Measurements from ENCODE around the gene ZBTB3.

Gene ZBTB3

GRCh38 chr11:62727165-62727871 is 26.6 kb downstream of the ZBTB3 start, which contains the start of gene HNRNPUL2:
HNRNPUL2 (minus strand) TSS chr11:62727457; CDS start chr11:62727156, 301 bp downstream.
- DNase-seq, result peak; percentile 100
- Histone ChIP-seq H3F3A (ENCODE audit: insufficient read depth, low read length) (peaks cover 29% of the 10 kb centered on the region), H4K20me1 (ENCODE audit: insufficient read depth, low read length) (peaks cover 10% of the 10 kb centered on the region; the same call in 1 of the 2 replicates), H3K9me2 (replicated peaks; ENCODE audit: insufficient read depth, low read length) (no peaks in the 10 kb centered on the region), H3K27ac (ENCODE audit: low read length) (peak within 1 kb of the TSS; percentile 92), H3K4me3 (ENCODE audit: low read length) (peak within 1 kb of the TSS; percentile 93), H3K4me2 (ENCODE audit: low read depth, low read length) (peak within 1 kb of the TSS; percentile 89), H3K79me2 (ENCODE audit: low read length) (peaks cover 79% of the 10 kb centered on the region), H3K36me3 (replicated peaks; ENCODE audit: insufficient read depth, low read length) (peaks cover 19% of the 10 kb centered on the region), H3K9me3 (replicated peaks; ENCODE audit: insufficient read depth, low read length) (no peaks in the 10 kb centered on the region), H2AFZ (ENCODE audit: low read length) (peak within 1 kb of the TSS; percentile 87), H3K4me1 (ENCODE audit: low read length) (peaks cover 14% of the 10 kb centered on the region), H3K9ac (ENCODE audit: low read length) (peak within 1 kb of the TSS; percentile 92), H3K27me3 (replicated peaks; ENCODE audit: insufficient read depth, low read length) (no peaks in the 10 kb centered on the region)
- TF ChIP-seq, protein P1, sequence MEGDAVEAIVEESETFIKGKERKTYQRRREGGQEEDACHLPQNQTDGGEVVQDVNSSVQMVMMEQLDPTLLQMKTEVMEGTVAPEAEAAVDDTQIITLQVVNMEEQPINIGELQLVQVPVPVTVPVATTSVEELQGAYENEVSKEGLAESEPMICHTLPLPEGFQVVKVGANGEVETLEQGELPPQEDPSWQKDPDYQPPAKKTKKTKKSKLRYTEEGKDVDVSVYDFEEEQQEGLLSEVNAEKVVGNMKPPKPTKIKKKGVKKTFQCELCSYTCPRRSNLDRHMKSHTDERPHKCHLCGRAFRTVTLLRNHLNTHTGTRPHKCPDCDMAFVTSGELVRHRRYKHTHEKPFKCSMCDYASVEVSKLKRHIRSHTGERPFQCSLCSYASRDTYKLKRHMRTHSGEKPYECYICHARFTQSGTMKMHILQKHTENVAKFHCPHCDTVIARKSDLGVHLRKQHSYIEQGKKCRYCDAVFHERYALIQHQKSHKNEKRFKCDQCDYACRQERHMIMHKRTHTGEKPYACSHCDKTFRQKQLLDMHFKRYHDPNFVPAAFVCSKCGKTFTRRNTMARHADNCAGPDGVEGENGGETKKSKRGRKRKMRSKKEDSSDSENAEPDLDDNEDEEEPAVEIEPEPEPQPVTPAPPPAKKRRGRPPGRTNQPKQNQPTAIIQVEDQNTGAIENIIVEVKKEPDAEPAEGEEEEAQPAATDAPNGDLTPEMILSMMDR (IDR thresholded peaks at IDR 0.05; ENCODE audit: low read length), result peak; percentile 7; the same call in 1 of the 2 replicates
- TF ChIP-seq EZH2 (optimal IDR thresholded peaks at IDR 0.05; ENCODE audit: low read depth, low read length), result no peak

DNA sequence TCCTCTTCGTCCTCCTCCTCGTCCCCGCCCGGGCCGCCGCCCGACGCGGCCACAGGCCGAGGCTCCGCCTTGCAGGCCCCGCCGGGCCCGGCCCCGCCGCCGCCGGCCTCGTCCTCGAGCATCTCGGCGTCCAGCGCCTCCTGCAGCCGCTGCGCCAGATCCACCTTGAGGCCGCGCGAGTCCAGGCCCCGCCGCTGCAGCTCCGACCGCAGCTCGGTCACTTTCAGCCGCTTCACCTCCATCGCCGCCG is 27.1 kb downstream of the ZBTB3 start:
- Histone ChIP-seq H3K4me1 (ENCODE audit: low read length) (peaks cover 14% of the 10 kb centered on the region), H3K27ac (ENCODE audit: low read length) (peak overlapping the region; percentile 92; the same call in 1 of the 2 replicates), H3K4me3 (ENCODE audit: low read length) (peak overlapping the region; percentile 93), H3K4me2 (ENCODE audit: low read depth, low read length) (peak overlapping the region; percentile 89; the same call in 1 of the 2 replicates), H2AFZ (ENCODE audit: low read length) (no peak overlapping the region), H3K36me3 (replicated peaks; ENCODE audit: insufficient read depth, low read length) (peaks cover 23% of the 10 kb centered on the region), H4K20me1 (ENCODE audit: insufficient read depth, low read length) (peaks cover 10% of the 10 kb centered on the region; the same call in 1 of the 2 replicates), H3K9ac (ENCODE audit: low read length) (peak overlapping the region; percentile 92), H3K27me3 (replicated peaks; ENCODE audit: insufficient read depth, low read length) (no peaks in the 10 kb centered on the region), H3K9me3 (replicated peaks; ENCODE audit: insufficient read depth, low read length) (no peaks in the 10 kb centered on the region), H3K79me2 (ENCODE audit: low read length) (peaks cover 79% of the 10 kb centered on the region), H3F3A (ENCODE audit: insufficient read depth, low read length) (peaks cover 32% of the 10 kb centered on the region), H3K9me2 (replicated peaks; ENCODE audit: insufficient read depth, low read length) (no peaks in the 10 kb centered on the region)
- TF ChIP-seq, protein P1 (IDR thresholded peaks at IDR 0.05; ENCODE audit: low read length), result no peak
- TF ChIP-seq EZH2 (optimal IDR thresholded peaks at IDR 0.05; ENCODE audit: low read depth, low read length), result no peak
- no peak for TF ChIP-seq EZH2phosphoT487 (IDR thresholded peaks at IDR 0.05; ENCODE audit: low read length)
- DNase-seq, result no peak

DNA sequence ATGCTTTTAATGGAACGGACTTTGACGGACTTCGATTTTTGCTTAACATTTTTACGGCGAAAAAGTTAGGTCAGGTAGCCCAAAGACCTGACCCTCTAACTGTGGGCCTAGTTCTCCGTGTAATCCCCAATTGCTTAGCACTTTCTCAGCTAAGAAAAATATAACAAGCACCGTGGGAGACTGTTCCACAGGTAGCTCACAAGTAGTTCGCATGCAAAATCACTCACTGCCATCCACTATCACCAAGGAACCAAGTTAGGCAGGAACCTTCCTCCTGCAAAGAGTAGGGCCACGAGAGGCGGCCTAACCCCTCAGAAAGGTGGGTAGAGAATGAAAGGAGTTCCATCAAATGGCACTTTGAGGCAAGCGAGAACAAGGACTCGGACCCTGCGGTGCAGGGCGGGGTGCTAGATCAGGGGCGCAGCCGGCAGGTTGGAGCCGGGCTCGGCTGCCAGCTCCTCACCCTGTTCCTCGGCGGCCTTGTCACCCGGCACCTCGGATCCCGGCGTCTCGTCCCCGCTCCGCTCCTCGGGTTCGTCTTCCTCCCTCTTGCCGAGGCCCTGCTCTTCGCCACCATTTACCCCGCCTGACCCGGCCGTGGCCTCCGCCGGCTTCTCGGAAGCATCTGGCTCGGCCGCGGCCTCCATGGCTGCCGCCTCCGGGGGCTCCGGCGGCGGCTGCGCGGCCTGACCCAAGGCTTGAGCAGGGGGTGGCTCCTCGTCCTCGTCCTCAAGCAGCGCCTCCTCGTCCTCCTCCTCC is 27.6 kb downstream of the ZBTB3 start:
- Histone ChIP-seq H3F3A (ENCODE audit: insufficient read depth, low read length) (peaks cover 37% of the 10 kb centered on the region), H3K4me3 (ENCODE audit: low read length) (peak overlapping the region; percentile 93), H3K4me1 (ENCODE audit: low read length) (peaks cover 14% of the 10 kb centered on the region), H3K27ac (ENCODE audit: low read length) (peak overlapping the region; percentile 92; the same call in 1 of the 2 replicates), H3K79me2 (ENCODE audit: low read length) (peaks cover 80% of the 10 kb centered on the region), H3K9ac (ENCODE audit: low read length) (peak overlapping the region; percentile 92), H2AFZ (ENCODE audit: low read length) (no peak overlapping the region), H3K4me2 (ENCODE audit: low read depth, low read length) (peak overlapping the region; percentile 89), H4K20me1 (ENCODE audit: insufficient read depth, low read length) (peaks cover 10% of the 10 kb centered on the region; the same call in 1 of the 2 replicates), H3K9me2 (replicated peaks; ENCODE audit: insufficient read depth, low read length) (no peaks in the 10 kb centered on the region), H3K36me3 (replicated peaks; ENCODE audit: insufficient read depth, low read length) (peaks cover 28% of the 10 kb centered on the region), H3K27me3 (replicated peaks; ENCODE audit: insufficient read depth, low read length) (no peaks in the 10 kb centered on the region), H3K9me3 (replicated peaks; ENCODE audit: insufficient read depth, low read length) (no peaks in the 10 kb centered on the region)
- TF ChIP-seq EZH2 (optimal IDR thresholded peaks at IDR 0.05; ENCODE audit: low read depth, low read length) (no peak), EZH2phosphoT487 (IDR thresholded peaks at IDR 0.05; ENCODE audit: low read length) (no peak)
- TF ChIP-seq, protein P1 (IDR thresholded peaks at IDR 0.05; ENCODE audit: low read length), result no peak
- no peak for DNase-seq

All from MM.1S (cell line).